SK-N-SH treated with all-trans-retinoic acid at 6 μM for 48 hours (cell line): ENCODE data around the gene ABHD17C.

Experiments used
- ARNTL ChIP-seq: fragments of 450-650 bp; formaldehyde crosslinking; IDR thresholded peaks from 2 replicates; pipeline ENCODE4 v1.5.0; 2020; ENCODE audit warnings: low read depth, mild to moderate bottlenecking, moderate library complexity, borderline replicate concordance
- CREB5 ChIP-seq: fragments of 250-450 bp; sonication (Bioruptor Pico); IDR thresholded peaks from 2 replicates; pipeline ENCODE4 v1.5.1; 2020; ENCODE audit warnings: low read depth, mild to moderate bottlenecking, moderate library complexity
- CSRNP3 ChIP-seq: fragments of 250-450 bp; sonication (Bioruptor Pico); IDR thresholded peaks from 2 replicates; pipeline ENCODE4 v1.5.1; 2021; ENCODE audit warnings: mild to moderate bottlenecking, moderate library complexity
- PATZ1 ChIP-seq: fragments of 250-450 bp; sonication (Bioruptor Pico); IDR thresholded peaks from 2 replicates; pipeline ENCODE4 v1.8.0; 2020; ENCODE audit warnings: mild to moderate bottlenecking, moderate library complexity, borderline replicate concordance
- POU6F1 ChIP-seq: fragments of 250-450 bp; sonication (Bioruptor Pico); IDR thresholded peaks from 2 replicates; pipeline ENCODE4 v1.8.0; 2021; ENCODE audit warnings: low read depth, mild to moderate bottlenecking, moderate library complexity, borderline replicate concordance
- RARB ChIP-seq: fragments of 250-450 bp; sonication (Bioruptor Pico); IDR thresholded peaks from 2 replicates; pipeline ENCODE4 v1.8.0; 2021; ENCODE audit warnings: mild to moderate bottlenecking, moderate library complexity
- ZNF70 ChIP-seq: fragments of 450-650 bp; formaldehyde crosslinking; IDR thresholded peaks from 2 replicates; pipeline ENCODE4 v1.5.0; 2020; ENCODE audit warnings: mild to moderate bottlenecking, moderate library complexity

GRCh38 chr15:80773792-80774352, 78.8 kb downstream of the ABHD17C start:
- TF ChIP-seq CSRNP3 (no peak), RARB (CRISPR knock-in tag) (no peak), POU6F1 (CRISPR knock-in tag) (no peak), ZNF70 (CRISPR knock-in tag) (no peak), ARNTL (CRISPR knock-in tag) (no peak), CREB5 (no peak), PATZ1 (no peak)
